Ovary (tissue), 3 donors: ENCODE data around the gene JDP2.

Experiments used
- CTCF ChIP-seq, 3 donors: fragments of 450-650 bp in 2 of 3; fragments of 200-600 bp in 1 of 3; IDR thresholded peaks; one replicate each; pipeline versions ENCODE4 v1.5.1 to v1.8.0; 2016 to 2022; ENCODE audit warnings: antibody characterized with exemption in 3 of 3, mild to moderate bottlenecking in 1 of 3
- EP300 ChIP-seq: sonication (generic); formaldehyde crosslinking; IDR thresholded peaks from one replicate; pipeline ENCODE4 v1.6.1; 2017; ENCODE audit warnings: antibody characterized with exemption
- POLR2A ChIP-seq: fragments of 450-650 bp; IDR thresholded peaks from one replicate; pipeline ENCODE4 v1.6.1; 2017; ENCODE audit warnings: antibody characterized with exemption, mild to moderate bottlenecking, moderate library complexity
- donor health status: DM: no; HTN: no; CAD: no.

GRCh38 chr14:75521415-75522199 lies 93.8 kb downstream of the JDP2 start:
- no peak for TF ChIP-seq CTCF (IDR thresholded peaks at IDR 0.05)
- TF ChIP-seq POLR2A = no peak
- TF ChIP-seq EP300 = no peak
